WERI-Rb-1 (cell line): ENCODE measurements around the gene HBS1L.

Experiments
- DNase-seq: peaks from one replicate; pipeline ENCODE4 v3.0.0-alpha.2; 2020
- H3K27ac ChIP-seq: fragments of 250-450 bp; sonication (Bioruptor Pico); 2 replicates; pipeline ENCODE4 v1.5.1; 2020; ENCODE audit warnings: mild to moderate bottlenecking, moderate library complexity
- H3K27me3 ChIP-seq: fragments of 250-450 bp; sonication (Bioruptor Pico); 2 replicates; pipeline ENCODE4 v1.5.1; 2021; ENCODE audit warnings: mild to moderate bottlenecking, low read depth, moderate library complexity; ENCODE audit not compliant: insufficient read depth, severe bottlenecking
- H3K36me3 ChIP-seq: fragments of 250-450 bp; sonication (Bioruptor Pico); 2 replicates; pipeline ENCODE4 v1.5.1; 2020; ENCODE audit warnings: mild to moderate bottlenecking, moderate library complexity
- H3K4me3 ChIP-seq: 2 replicates; pipeline ENCODE4 v1.5.1; 2011; ENCODE audit warnings: low read depth, mild to moderate bottlenecking, control low read depth, low read length
- H3K9me3 ChIP-seq: fragments of 250-450 bp; sonication (Bioruptor Pico); 2 replicates; pipeline ENCODE4 v1.5.1; 2021; ENCODE audit warnings: mild to moderate bottlenecking, moderate library complexity; ENCODE audit not compliant: severe bottlenecking
- TF ChIP-seq, protein P1 (sequence below): IDR thresholded peaks from 2 replicates; pipeline ENCODE4 v1.5.1; 2011; ENCODE audit warnings: low read depth, mild to moderate bottlenecking, control low read depth, inconsistent platforms, low read length

Gene HBS1L

DNA sequence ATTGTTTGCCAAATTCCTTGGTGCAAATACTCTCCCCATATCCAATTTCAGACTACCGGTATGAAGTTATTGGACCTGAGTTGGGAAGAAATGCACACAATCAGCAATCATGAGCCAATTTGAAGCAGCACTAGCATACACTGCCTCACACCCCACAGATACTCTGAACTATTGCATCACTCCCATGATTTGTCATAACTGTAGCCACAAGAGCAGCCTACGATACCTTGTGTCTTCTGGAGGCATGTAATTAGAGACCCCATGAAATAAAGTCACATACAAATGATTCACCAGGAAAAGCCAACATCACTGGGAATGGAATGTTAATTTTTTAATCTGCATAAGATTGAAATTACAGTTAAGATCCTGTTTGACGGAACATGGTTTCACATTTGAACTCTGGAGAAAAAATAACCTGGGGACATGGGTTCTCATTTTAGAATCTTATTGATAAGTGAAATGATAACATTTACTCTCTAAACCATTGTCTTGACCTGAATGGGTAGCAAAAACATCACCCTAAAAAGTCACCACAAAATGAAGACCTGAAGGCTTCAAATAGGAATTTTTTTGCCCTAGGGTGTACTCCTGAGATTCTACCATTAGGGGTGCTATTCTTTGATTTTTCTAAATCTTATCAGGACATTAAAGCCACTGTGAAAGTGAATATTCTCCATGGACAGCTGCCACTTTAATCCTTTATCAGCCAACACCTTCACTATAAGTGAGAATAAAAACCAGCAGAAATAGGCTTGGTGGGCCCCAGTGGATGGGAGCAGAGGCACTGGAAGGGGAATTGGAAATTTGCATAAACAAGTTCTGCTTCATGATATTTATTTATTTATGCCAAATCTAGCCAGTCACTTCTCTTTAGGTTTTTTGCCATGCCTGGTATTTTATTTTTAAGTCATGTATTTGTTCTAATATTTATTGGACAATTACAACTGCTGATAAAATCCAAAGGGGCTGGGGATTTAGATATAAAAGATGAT is 34.5 kb upstream of the HBS1L start:
- Histone ChIP-seq H3K36me3 (no peaks in the 10 kb centered on the region), H3K27me3 (no peaks in the 10 kb centered on the region), H3K9me3 (no peaks in the 10 kb centered on the region), H3K4me3 (no peak overlapping the region), H3K27ac (no peak overlapping the region)
- TF ChIP-seq, protein P1, sequence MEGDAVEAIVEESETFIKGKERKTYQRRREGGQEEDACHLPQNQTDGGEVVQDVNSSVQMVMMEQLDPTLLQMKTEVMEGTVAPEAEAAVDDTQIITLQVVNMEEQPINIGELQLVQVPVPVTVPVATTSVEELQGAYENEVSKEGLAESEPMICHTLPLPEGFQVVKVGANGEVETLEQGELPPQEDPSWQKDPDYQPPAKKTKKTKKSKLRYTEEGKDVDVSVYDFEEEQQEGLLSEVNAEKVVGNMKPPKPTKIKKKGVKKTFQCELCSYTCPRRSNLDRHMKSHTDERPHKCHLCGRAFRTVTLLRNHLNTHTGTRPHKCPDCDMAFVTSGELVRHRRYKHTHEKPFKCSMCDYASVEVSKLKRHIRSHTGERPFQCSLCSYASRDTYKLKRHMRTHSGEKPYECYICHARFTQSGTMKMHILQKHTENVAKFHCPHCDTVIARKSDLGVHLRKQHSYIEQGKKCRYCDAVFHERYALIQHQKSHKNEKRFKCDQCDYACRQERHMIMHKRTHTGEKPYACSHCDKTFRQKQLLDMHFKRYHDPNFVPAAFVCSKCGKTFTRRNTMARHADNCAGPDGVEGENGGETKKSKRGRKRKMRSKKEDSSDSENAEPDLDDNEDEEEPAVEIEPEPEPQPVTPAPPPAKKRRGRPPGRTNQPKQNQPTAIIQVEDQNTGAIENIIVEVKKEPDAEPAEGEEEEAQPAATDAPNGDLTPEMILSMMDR: 0 out of 2 replicates have a peak, but pooled peaks have one; percentile 17
- no peak for DNase-seq

DNA sequence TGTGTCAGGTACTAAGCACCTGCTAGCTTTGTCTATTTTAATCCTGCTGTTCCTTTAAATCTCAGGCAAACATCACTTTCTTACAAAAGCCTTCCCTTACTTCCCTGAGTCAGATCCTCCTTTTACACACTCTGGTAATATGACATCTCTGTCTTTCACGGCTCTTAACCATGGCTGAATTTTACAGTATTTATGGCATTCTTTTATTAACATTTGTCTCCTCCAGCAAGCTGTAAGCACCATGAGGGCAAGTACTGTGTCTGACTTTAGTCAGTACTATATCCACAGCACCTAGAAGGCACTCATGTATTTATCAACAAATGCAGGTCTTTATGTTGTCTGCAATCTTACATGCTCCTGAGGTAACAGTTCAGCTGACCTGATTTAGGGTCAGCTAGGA is 33.7 kb upstream of the HBS1L start:
- no peak for DNase-seq
- TF ChIP-seq, protein P1: no peak
- no peak overlapping the region for H3K27ac ChIP-seq

DNA sequence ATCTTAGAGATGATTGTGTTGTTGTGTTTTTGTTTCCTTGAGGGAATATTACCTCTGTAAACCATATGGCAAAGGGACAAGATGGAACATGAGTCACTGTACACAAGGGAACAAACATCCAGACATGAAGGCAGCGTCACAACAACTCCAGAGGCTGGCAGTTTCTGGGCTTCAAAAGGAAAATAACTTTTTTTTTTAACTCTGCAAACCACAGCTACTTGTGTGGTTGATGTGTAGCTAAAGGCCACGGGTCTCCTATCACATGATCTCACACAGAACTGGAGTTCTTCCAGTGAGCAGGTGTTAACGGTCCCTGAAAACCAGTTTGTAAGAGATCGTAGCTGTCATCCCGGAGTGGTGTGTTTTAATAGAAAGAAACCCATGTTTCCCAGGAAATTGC is 33.2 kb upstream of the HBS1L start:
- H3K27me3 ChIP-seq: no peaks in the 10 kb centered on the region
- no peak overlapping the region for H3K27ac ChIP-seq
- H3K9me3 ChIP-seq: no peaks in the 10 kb centered on the region
- DNase-seq: no peak
- no peak overlapping the region for H3K4me3 ChIP-seq
- no peaks in the 10 kb centered on the region for H3K36me3 ChIP-seq
- TF ChIP-seq, protein P1: no peak

More for the DNA sequence above, 33.7 kb upstream of the HBS1L start:
- H3K36me3 ChIP-seq: no peaks in the 10 kb centered on the region
- H3K9me3 ChIP-seq: no peaks in the 10 kb centered on the region
- H3K4me3 ChIP-seq: no peak overlapping the region
- no peaks in the 10 kb centered on the region for H3K27me3 ChIP-seq

DNA sequence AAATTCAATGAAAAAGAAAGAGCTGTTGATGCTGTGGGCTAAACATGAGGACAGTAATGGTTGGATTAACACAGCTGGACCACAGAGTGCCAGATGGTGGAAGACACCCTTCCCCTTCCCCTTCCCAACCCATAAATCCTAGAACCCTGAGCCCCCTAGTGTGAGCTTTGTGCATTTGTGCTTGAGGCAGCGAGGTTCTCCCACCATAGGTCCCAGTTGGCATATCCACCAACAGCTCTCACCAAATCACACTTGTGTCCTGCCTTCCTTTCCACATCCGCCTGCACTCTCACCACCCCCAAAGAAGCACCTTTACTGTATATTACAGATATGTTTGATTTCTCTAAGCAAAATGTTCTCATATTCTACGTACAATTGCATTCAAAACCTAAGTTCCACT is 32.8 kb upstream of the HBS1L start:
- TF ChIP-seq, protein P1: peak; percentile 46
- no peak overlapping the region for H3K27ac ChIP-seq

DNA sequence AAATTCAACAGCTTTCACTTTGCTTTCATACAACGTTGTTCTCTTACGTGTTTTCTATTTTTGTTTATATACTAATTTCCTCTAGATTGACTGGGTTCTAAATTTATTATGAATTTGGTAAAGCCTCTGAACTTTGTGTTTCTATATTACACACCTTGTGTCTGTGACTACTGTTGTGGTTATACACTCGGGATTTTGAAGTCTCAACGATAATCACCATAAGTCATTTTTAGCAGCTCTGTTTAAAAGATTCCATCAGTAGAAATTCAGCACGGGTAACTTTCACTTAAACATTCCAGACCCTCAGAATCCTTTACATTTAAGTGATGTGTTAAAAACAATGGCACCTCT is 31.8 kb upstream of the HBS1L start:
- Histone ChIP-seq H3K27me3 (no peaks in the 10 kb centered on the region), H3K36me3 (no peaks in the 10 kb centered on the region), H3K27ac (no peak overlapping the region), H3K4me3 (no peak overlapping the region), H3K9me3 (no peaks in the 10 kb centered on the region)
- TF ChIP-seq, protein P1: no peak
- no peak for DNase-seq

More for the DNA sequence above, 32.8 kb upstream of the HBS1L start:
- peak; percentile 33 for DNase-seq
- Histone ChIP-seq H3K9me3 (no peaks in the 10 kb centered on the region), H3K4me3 (no peak overlapping the region), H3K36me3 (no peaks in the 10 kb centered on the region), H3K27me3 (no peaks in the 10 kb centered on the region)
